ENCODE data around the gene LHFPL6. TPM values are rescaled to one million over a fixed set of nuclear protein-coding genes. Genes with fewer than 3 reads are reported as not detected.

Gene LHFPL6
- total and polyA plus RNA-seq, 10 donors: 6.9 to 49.0 (median 30.5) TPM

DNA sequence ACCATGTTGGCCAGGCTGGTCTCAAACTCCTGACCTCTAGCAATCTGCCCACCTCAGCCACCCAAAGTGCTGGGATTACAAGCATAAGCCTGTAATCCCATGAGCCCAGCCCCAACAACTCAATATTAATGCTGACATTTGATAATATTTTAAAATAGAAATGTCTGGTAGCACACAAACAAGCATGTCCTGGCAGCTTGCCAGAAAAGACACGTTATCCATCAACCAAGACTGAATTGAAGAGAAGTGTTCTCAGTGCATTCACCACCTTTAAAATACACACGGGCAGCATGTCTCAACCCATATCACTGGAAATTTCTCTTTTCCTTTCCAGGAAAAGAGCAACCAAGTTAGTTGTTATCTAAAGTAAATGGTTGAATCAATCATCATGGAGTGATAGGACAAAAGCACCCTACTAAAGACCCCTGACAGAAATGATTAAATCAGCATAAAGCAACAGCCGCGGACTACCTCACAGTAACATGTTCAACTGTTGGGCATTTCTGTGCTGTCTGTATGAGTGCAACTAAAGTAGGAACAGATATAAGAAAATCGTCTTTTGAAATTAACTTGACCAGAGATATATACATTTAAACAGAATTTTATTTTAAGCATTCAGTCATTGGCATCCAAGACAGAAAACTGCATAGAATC is 25.0 kb downstream of the LHFPL6 start:
- DNase-seq: no peak
- Histone ChIP-seq H3K4me3 (no peak overlapping the region), H3K36me3 (no peaks in the 10 kb centered on the region), H3K4me1 (no peaks in the 10 kb centered on the region), H3K27me3 (replicated peaks in 1 of 7) (no peaks in the 10 kb centered on the region), H3K9me3 (no peaks in the 10 kb centered on the region), H3K27ac (no peak overlapping the region)
- no peak for TF ChIP-seq POLR2AphosphoS5 (IDR thresholded peaks at IDR 0.05)
- TF ChIP-seq POLR2A (IDR thresholded peaks at IDR 0.05): no peak
- TF ChIP-seq, protein P1, sequence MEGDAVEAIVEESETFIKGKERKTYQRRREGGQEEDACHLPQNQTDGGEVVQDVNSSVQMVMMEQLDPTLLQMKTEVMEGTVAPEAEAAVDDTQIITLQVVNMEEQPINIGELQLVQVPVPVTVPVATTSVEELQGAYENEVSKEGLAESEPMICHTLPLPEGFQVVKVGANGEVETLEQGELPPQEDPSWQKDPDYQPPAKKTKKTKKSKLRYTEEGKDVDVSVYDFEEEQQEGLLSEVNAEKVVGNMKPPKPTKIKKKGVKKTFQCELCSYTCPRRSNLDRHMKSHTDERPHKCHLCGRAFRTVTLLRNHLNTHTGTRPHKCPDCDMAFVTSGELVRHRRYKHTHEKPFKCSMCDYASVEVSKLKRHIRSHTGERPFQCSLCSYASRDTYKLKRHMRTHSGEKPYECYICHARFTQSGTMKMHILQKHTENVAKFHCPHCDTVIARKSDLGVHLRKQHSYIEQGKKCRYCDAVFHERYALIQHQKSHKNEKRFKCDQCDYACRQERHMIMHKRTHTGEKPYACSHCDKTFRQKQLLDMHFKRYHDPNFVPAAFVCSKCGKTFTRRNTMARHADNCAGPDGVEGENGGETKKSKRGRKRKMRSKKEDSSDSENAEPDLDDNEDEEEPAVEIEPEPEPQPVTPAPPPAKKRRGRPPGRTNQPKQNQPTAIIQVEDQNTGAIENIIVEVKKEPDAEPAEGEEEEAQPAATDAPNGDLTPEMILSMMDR (IDR thresholded peaks at IDR 0.05 in 8 of 11, conservative IDR thresholded peaks at IDR 0.05 in 3 of 11): no peak
- intact Hi-C loops (cut with DNase I; ENCODE audit: low total_unique reads): no loop called here
- WGBS, 5 donors: 86 to 93% (median 89%) methylated on average over 5 of the region's 5 CpGs

GRCh38 chr13:39577203-39577602 is 25.8 kb downstream of the LHFPL6 start:
- Histone ChIP-seq H3K4me3 (no peak overlapping the region), H3K36me3 (no peaks in the 10 kb centered on the region), H3K27ac (no peak overlapping the region), H3K27me3 (replicated peaks in 1 of 7) (no peaks in the 10 kb centered on the region), H3K4me1 (no peaks in the 10 kb centered on the region), H3K9me3 (no peaks in the 10 kb centered on the region)
- 83 to 92% (median 90%) methylated on average over 2 of the region's 2 CpGs for WGBS, 5 donors
- TF ChIP-seq POLR2A (IDR thresholded peaks at IDR 0.05): no peak
- TF ChIP-seq, protein P1 (IDR thresholded peaks at IDR 0.05 in 8 of 11, conservative IDR thresholded peaks at IDR 0.05 in 3 of 11): no peak
- no peak for TF ChIP-seq POLR2AphosphoS5 (IDR thresholded peaks at IDR 0.05)
- no peak for DNase-seq
- intact Hi-C loops (cut with DNase I; ENCODE audit: low total_unique reads): no loop called here

DNA sequence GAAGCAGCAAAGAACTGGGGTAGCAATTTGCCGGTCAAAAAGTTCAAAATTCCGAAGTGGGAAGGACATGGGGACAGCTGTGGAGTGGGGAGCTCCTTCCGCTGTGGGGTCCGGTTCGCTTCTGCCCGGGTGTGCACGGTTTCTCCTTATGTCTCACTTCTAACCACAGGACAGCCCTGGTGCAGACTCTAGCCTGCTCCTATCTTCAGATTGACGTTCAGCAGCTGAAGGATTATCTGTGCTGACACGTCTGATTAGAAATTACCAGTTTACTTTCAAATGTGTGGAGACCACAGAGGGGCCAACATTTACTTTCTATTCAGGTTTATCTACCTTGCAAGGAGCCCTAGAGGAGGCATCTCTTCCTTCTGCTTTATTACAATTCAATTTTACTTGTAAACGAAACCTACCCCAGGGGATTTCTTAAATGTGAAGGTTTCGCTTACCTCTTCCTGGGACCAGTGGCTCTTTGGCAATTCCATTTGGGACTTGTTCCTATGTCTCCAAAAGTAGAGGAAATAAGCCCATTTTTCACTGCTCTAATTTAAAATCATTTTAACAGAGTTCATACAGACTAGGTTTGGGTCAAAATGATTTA is 27.3 kb downstream of the LHFPL6 start:
- 72 to 96% (median 85%) methylated on average over 11 of the region's 11 CpGs for WGBS, 5 donors
- TF ChIP-seq POLR2AphosphoS5 (IDR thresholded peaks at IDR 0.05) (no peak), POLR2A (IDR thresholded peaks at IDR 0.05) (no peak)
- TF ChIP-seq, protein P1 (IDR thresholded peaks at IDR 0.05 in 8 of 11, conservative IDR thresholded peaks at IDR 0.05 in 3 of 11): no peak
- Histone ChIP-seq H3K4me3 (no peak overlapping the region), H3K4me1 (no peaks in the 10 kb centered on the region), H3K27ac (no peak overlapping the region), H3K9me3 (no peaks in the 10 kb centered on the region), H3K27me3 (replicated peaks in 1 of 7) (no peaks in the 10 kb centered on the region), H3K36me3 (no peaks in the 10 kb centered on the region)
- no peak for DNase-seq
- intact Hi-C loops (cut with DNase I; ENCODE audit: low total_unique reads): no loop called here

- no peak for DNase-seq
- 82 to 96% (median 88%) methylated on average over 15 of the region's 15 CpGs for WGBS, 5 donors
- Histone ChIP-seq H3K27me3 (replicated peaks in 1 of 7) (no peaks in the 10 kb centered on the region), H3K36me3 (no peaks in the 10 kb centered on the region), H3K27ac (no peak overlapping the region), H3K9me3 (no peaks in the 10 kb centered on the region), H3K4me3 (no peak overlapping the region), H3K4me1 (no peaks in the 10 kb centered on the region)
- TF ChIP-seq, protein P1 (IDR thresholded peaks at IDR 0.05 in 8 of 11, conservative IDR thresholded peaks at IDR 0.05 in 3 of 11): no peak
- no peak for TF ChIP-seq POLR2AphosphoS5 (IDR thresholded peaks at IDR 0.05)
- no peak for TF ChIP-seq POLR2A (IDR thresholded peaks at IDR 0.05)
- intact Hi-C loops (cut with DNase I; ENCODE audit: low total_unique reads): no loop called here
These were observed 31.4 kb downstream of the LHFPL6 start for GRCh38 chr13:39571502-39572092.
